HEK293T (cell line): ENCODE measurements around the gene CHAF1A.

ENCODE experiments used
- FOXK2 ChIP-seq: fragments of 450-650 bp; IDR thresholded peaks from 2 replicates; pipeline ENCODE4 v1.6.1; 2016; ENCODE audit warnings: mild to moderate bottlenecking
- L3MBTL2 ChIP-seq: fragments of 450-650 bp; conservative IDR thresholded peaks from 2 replicates; pipeline ENCODE4 v1.6.1; 2016; ENCODE audit warnings: mild to moderate bottlenecking
- PKNOX1 ChIP-seq: fragments of 450-650 bp; IDR thresholded peaks from 2 replicates; pipeline ENCODE4 v1.6.1; 2016
- TARDBP ChIP-seq: fragments of 450-650 bp; IDR thresholded peaks from 2 replicates; pipeline ENCODE4 v1.6.1; 2016

GRCh38 chr19:4403005-4403761 is 743 bp downstream of the CHAF1A start:
- TF ChIP-seq L3MBTL2 (no peak; the same call in 1 of the 2 replicates), TARDBP (no peak), PKNOX1 (no peak), FOXK2 (no peak)
